Glutamatergic neuron (in vitro differentiated cells): ENCODE results near the gene MYO1A. TPM values are rescaled to one million over a fixed set of nuclear protein-coding genes. Genes with fewer than 3 reads are reported as not detected.

ENCODE experiments used
- DNase-seq: peaks from one replicate; pipeline ENCODE4 v3.0.0; 2022
- H3K27ac Mint-ChIP-seq: one replicate; pipeline ENCODE4 v1.8.0; 2020; ENCODE audit warnings: mild to moderate bottlenecking, mixed read lengths, inconsistent platforms; ENCODE audit not compliant: unreplicated experiment
- H3K27me3 Mint-ChIP-seq: one replicate; pipeline ENCODE4 v1.8.0; 2020; ENCODE audit warnings: mild to moderate bottlenecking, moderate library complexity, mixed read lengths, inconsistent platforms; ENCODE audit not compliant: unreplicated experiment
- H3K36me3 Mint-ChIP-seq: one replicate; pipeline ENCODE4 v1.8.0; 2020; ENCODE audit warnings: mild to moderate bottlenecking, mixed read lengths, inconsistent platforms; ENCODE audit not compliant: unreplicated experiment
- H3K4me1 Mint-ChIP-seq: one replicate; pipeline ENCODE4 v1.8.0; 2020; ENCODE audit warnings: mild to moderate bottlenecking, low read depth, mixed read lengths, inconsistent platforms; ENCODE audit not compliant: unreplicated experiment
- H3K4me3 Mint-ChIP-seq: one replicate; pipeline ENCODE4 v1.8.0; 2020; ENCODE audit warnings: mild to moderate bottlenecking, mixed read lengths, inconsistent platforms; ENCODE audit not compliant: unreplicated experiment
- H3K9me3 Mint-ChIP-seq: one replicate; pipeline ENCODE4 v1.8.0; 2020; ENCODE audit warnings: mild to moderate bottlenecking, moderate library complexity, mixed read lengths, inconsistent platforms; ENCODE audit not compliant: unreplicated experiment
- CTCF ChIP-seq: fragments of 200-600 bp; sonication (generic); IDR thresholded peaks from one replicate; pipeline ENCODE4 v1.5.0; 2021; ENCODE audit not compliant: partially characterized antibody, unreplicated experiment
- total RNA-seq: library from RNA; stranded (reverse); fragmentation: NEBNext Ultra II Directional; extraction: Animal tissue kit (Norgen Biotek cat#: 25700); gene quantifications from one replicate; pipeline ENCODE4 v1.2.1, GENCODE V29; 2021; ENCODE audit not compliant: unreplicated experiment

Gene MYO1A
- total RNA-seq, 1 donor from 2014 or later: 0.64 TPM

DNA sequence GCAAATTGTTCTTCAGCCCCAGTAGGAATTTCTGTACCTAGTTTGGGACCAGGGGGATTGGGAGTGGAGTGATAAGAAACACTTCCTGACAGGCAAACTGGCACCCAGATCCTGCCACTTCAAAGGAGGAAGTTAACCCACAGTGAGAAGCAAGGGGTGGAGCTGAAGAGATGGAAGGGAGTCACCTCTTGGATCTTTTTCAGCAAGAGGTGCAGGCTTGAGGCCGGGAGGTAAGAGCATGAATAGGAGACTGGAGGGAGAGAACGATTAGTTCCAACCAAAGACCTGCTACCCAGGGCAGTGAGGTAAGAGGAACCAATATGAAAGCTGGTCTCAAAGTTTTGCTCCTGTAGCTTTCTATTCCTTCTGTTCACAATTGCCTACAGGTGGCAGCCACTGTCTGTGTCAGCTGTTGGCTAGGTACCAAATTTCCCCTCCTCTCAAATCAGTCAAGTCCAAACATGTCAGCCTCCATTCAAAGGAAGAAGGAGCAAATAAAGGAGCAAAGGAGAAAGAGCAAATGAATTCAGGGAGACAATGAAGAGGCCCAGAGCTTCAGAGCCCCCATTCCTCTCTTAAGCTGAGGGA, 18.7 kb downstream of the MYO1A start:
- no peaks in the 10 kb centered on the region for H3K9me3 Mint-ChIP-seq
- no peaks in the 10 kb centered on the region for H3K27me3 Mint-ChIP-seq
- DNase-seq: no peak
- H3K27ac Mint-ChIP-seq: no peak overlapping the region
- no peaks in the 10 kb centered on the region for H3K36me3 Mint-ChIP-seq
- TF ChIP-seq CTCF: no peak
- H3K4me3 Mint-ChIP-seq: no peak overlapping the region
- peaks cover 21% of the 10 kb centered on the region for H3K4me1 Mint-ChIP-seq

DNA sequence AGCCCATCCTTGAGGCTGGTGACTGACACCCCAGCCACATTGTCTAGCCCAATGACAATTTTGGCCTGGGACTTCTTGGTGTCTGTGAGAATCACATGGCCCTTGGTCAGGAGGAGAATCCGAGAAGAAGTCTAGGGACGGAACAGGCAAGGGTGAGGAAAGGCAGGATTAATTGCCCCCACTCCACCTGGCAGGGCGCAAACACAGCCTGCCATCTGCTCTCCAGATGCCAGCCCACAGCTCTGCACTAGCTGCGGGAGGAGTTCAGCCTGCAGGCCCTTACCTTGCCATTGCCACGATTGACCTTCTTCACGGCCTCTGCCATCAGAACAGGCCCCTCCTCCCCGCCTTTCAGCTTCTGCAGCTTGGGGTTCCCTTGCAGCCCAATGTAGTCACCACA, 20.5 kb downstream of the MYO1A start:
- H3K27me3 Mint-ChIP-seq: peaks cover 2% of the 10 kb centered on the region

DNA sequence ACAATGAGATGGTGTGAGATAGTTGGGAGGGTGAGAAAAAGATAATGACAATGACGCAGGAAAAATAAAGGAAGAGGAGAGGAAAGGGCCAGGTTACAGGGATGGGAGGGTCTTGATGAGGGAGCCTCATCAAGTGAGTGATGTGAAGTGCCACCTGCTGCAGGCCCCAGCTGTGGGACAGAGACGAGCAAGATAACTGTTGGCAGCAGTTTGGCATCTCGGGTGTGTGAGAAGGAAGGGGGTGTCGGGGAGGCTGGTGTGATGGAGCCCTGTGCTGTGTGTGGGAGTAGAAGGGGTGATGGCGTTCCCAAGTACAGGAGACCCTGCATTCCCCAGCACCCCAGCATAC, 22.1 kb downstream of the MYO1A start:
- DNase-seq: no peak
- no peak for TF ChIP-seq CTCF
- H3K27ac Mint-ChIP-seq: peak overlapping the region; percentile 5
- no peaks in the 10 kb centered on the region for H3K36me3 Mint-ChIP-seq
- H3K4me3 Mint-ChIP-seq: no peak overlapping the region
- peaks cover 21% of the 10 kb centered on the region for H3K4me1 Mint-ChIP-seq
- H3K9me3 Mint-ChIP-seq: no peaks in the 10 kb centered on the region
- peaks cover 5% of the 10 kb centered on the region for H3K27me3 Mint-ChIP-seq

More for the DNA sequence above, 20.5 kb downstream of the MYO1A start:
- no peak overlapping the region for H3K4me3 Mint-ChIP-seq
- no peak for DNase-seq
- no peak for TF ChIP-seq CTCF
- no peaks in the 10 kb centered on the region for H3K9me3 Mint-ChIP-seq
- no peaks in the 10 kb centered on the region for H3K36me3 Mint-ChIP-seq
- peaks cover 21% of the 10 kb centered on the region for H3K4me1 Mint-ChIP-seq
- no peak overlapping the region for H3K27ac Mint-ChIP-seq

DNA sequence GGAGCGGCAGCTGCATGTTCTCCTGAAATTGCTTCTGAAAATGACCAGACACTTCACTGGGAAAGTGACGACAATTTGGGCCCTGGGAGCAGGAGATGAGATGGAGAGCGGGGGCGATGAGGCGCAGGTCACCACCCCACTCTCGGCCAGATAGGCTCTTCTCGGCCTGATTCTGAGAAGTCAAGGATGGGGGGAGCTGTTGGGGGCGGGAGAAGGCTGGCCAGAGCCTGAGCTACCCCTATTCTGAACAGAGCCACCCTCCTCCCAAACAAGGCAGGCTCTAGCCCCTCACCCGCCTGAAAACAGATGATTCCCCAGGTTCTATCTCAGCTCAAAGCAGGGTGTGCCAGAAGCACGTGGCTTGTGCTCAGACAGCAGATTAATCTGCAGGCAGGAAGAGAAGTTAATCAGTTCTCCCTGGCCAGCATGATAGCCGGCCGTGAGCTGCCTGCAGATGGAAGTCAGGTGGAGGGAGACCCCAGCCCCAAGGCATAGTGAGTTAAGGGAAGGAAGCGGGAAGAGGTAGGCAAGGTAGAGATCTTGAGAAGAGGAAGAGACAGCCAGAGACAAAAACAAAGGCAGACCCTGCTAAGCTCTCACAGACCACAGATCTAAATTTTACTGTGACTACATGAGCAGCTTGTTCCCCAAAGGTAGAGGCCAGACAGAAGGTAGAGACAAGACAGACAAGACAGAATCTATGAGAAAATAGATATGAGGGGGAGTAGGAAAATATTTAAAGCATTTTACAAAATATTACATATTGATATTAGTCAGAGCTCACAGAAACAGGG, 22.7 kb downstream of the MYO1A start:
- no peak for DNase-seq

More for the DNA sequence above, 22.7 kb downstream of the MYO1A start:
- H3K27ac Mint-ChIP-seq: no peak overlapping the region
- H3K27me3 Mint-ChIP-seq: peaks cover 5% of the 10 kb centered on the region
- TF ChIP-seq CTCF: no peak
- H3K9me3 Mint-ChIP-seq: no peaks in the 10 kb centered on the region
- no peak overlapping the region for H3K4me3 Mint-ChIP-seq
- no peaks in the 10 kb centered on the region for H3K36me3 Mint-ChIP-seq
- peaks cover 21% of the 10 kb centered on the region for H3K4me1 Mint-ChIP-seq
